Measurements from ENCODE around the gene OR13J1.

DNA sequence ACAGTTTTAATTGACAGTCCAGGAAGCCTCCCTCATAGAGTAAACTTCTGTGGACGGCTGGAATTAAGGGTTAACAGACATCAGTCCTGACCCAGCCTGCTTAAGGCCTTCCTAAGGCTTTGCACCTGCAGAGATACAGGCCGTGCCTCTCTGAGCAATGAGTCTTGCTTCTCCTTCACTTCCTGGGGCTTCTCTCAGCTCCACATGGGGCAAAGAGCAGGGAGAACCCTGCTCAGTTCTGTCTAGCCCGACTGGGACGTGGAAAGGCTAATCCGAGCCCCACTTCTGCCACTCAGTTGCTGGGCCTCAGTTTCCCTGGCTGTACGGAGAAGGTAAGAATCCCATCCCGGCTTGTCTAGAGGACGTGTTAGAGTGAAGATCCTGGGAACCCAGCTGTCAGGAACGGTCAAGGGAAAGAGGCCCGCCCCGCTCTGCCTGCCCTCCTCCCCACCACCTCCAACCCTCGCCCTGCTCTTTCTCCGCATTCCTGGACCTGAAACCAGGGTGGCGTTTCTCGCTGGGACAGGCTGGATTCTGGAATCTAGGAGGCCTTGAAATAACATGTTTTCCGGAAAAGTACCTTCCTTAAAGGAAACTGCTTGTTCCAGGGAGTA, 45.6 kb upstream of the OR13J1 start:
- TF ChIP-seq POLR2AphosphoS5 (IDR thresholded peaks at IDR 0.05; ENCODE audit: low read depth, low read length), result no peak
- TF ChIP-seq POLR2A (IDR thresholded peaks at IDR 0.05; ENCODE audit: low read depth, low read length), result no peak
